Ishikawa (cell line): Measurements from ENCODE around the gene KLK11.

Experiments
- CEBPB ChIP-seq: IDR thresholded peaks from 2 replicates; pipeline ENCODE4 v1.6.1; 2012
- CREB1 ChIP-seq: IDR thresholded peaks from 2 replicates; pipeline ENCODE4 v1.6.1; 2012; ENCODE audit warnings: low read depth
- EGR1 ChIP-seq: IDR thresholded peaks from 2 replicates; pipeline ENCODE4 v1.6.1; 2012
- EP300 ChIP-seq: IDR thresholded peaks from 2 replicates; pipeline ENCODE4 v1.6.1; 2012; ENCODE audit warnings: borderline replicate concordance
- FOXM1 ChIP-seq: IDR thresholded peaks from 2 replicates; pipeline ENCODE4 v1.6.1; 2012; ENCODE audit warnings: low read depth, borderline replicate concordance
- MAX ChIP-seq: IDR thresholded peaks from 2 replicates; pipeline ENCODE4 v1.6.1; 2012
- NFIC ChIP-seq: IDR thresholded peaks from 2 replicates; pipeline ENCODE4 v1.6.1; 2012
- RAD21 ChIP-seq: IDR thresholded peaks from 2 replicates; pipeline ENCODE4 v1.6.1; 2012; ENCODE audit warnings: low read depth
- REST ChIP-seq: IDR thresholded peaks from 2 replicates; pipeline ENCODE4 v1.6.1; 2012; ENCODE audit warnings: low read depth, mild to moderate bottlenecking
- TAF1 ChIP-seq: IDR thresholded peaks from 2 replicates; pipeline ENCODE4 v1.6.1; 2012; ENCODE audit warnings: low read depth, mild to moderate bottlenecking
- TCF12 ChIP-seq: IDR thresholded peaks from 2 replicates; pipeline ENCODE4 v1.6.1; 2012; ENCODE audit warnings: low read depth
- TEAD4 ChIP-seq: IDR thresholded peaks from 2 replicates; pipeline ENCODE4 v1.6.1; 2012
- USF1 ChIP-seq: IDR thresholded peaks from 2 replicates; pipeline ENCODE4 v1.6.1; 2012
- YY1 ChIP-seq: IDR thresholded peaks from 2 replicates; pipeline ENCODE4 v1.6.1; 2012; ENCODE audit warnings: low read depth
- ZBTB7A ChIP-seq: IDR thresholded peaks from 2 replicates; pipeline ENCODE4 v1.6.1; 2012; ENCODE audit warnings: low read depth

KLK11 gene

GRCh38 chr19:51024924-51025323, 1.5 kb downstream of the KLK11 start:
- no peak for TF ChIP-seq CREB1
- no peak for TF ChIP-seq EP300

GRCh38 chr19:51023946-51024345, 2.5 kb downstream of the KLK11 start:
- TF ChIP-seq RAD21 (no peak), NFIC (no peak), EGR1 (no peak), USF1 (no peak), CEBPB (no peak), CREB1 (no peak), YY1 (no peak), EP300 (no peak), FOXM1 (no peak), REST (no peak), TAF1 (no peak), TCF12 (no peak)

- no peak for TF ChIP-seq REST
- no peak for TF ChIP-seq CEBPB
- no peak for TF ChIP-seq FOXM1
- TF ChIP-seq TEAD4, result no peak
- TF ChIP-seq ZBTB7A, result no peak
- TF ChIP-seq EP300, result no peak
- no peak for TF ChIP-seq NFIC
- TF ChIP-seq CREB1, result no peak
- no peak for TF ChIP-seq EGR1
- TF ChIP-seq TAF1, result no peak
- no peak for TF ChIP-seq RAD21
- no peak for TF ChIP-seq YY1
- no peak for TF ChIP-seq MAX
- TF ChIP-seq USF1, result no peak
- no peak for TF ChIP-seq TCF12
Measured at GRCh38 chr19:51022526-51022925, 3.9 kb downstream of the KLK11 start.

GRCh38 chr19:51020988-51021651, 5.3 kb downstream of the KLK11 start:
- TF ChIP-seq YY1 (no peak), USF1 (peak; percentile 31; the same call in 1 of the 2 replicates), FOXM1 (no peak), RAD21 (peak; percentile 43), ZBTB7A (no peak), CREB1 (no peak), TEAD4 (no peak)

- TF ChIP-seq FOXM1, result no peak
- no peak for TF ChIP-seq TCF12
- no peak for TF ChIP-seq EP300
- no peak for TF ChIP-seq ZBTB7A
- TF ChIP-seq CREB1, result no peak
- TF ChIP-seq USF1, result no peak
- TF ChIP-seq MAX, result no peak
- no peak for TF ChIP-seq CEBPB
- no peak for TF ChIP-seq NFIC
- TF ChIP-seq REST, result no peak
- no peak for TF ChIP-seq EGR1
- no peak for TF ChIP-seq TEAD4
Measured at GRCh38 chr19:51019544-51019925, 6.9 kb downstream of the KLK11 start, which contains the start of gene KLK10. Gene KLK10, minus strand, starts transcription at chr19:51019709. Its CDS starts 579 bp downstream, at chr19:51019130.
